Cardiac muscle cell (in vitro differentiated cells and primary cell): ENCODE data around the gene SUOX. TPM values are rescaled to one million over a fixed set of nuclear protein-coding genes. Genes with fewer than 3 reads are reported as not detected.
A peak's percentile ranks its signal among the peaks of the same experiment; 100 is the strongest.
"Not testable (repeated sequence)": the region's sequence is repeated elsewhere in the genome, so short reads cannot be mapped to it uniquely, and the experiment has no call there.

Source experiments
- DNase-seq, 2 donors: peaks; one replicate each; pipeline versions ENCODE4 v3.0.0 to v3.0.0-alpha.2; 2010 to 2017; ENCODE audit warnings: low read depth in 1 of 2, low spot score in 1 of 2
- H3K27ac ChIP-seq: fragments of 200-600 bp; sonication (generic); 2 replicates; pipeline ENCODE4 v1.5.1; 2016
- H3K27me3 ChIP-seq: fragments of 200-600 bp; sonication (generic); 2 replicates; pipeline ENCODE4 v1.6.0; 2016; ENCODE audit warnings: control low read depth
- H3K36me3 ChIP-seq: fragments of 200-600 bp; sonication (generic); 2 replicates; pipeline ENCODE4 v1.5.1; 2016; ENCODE audit warnings: control low read depth
- H3K4me1 ChIP-seq: fragments of 200-600 bp; sonication (generic); 2 replicates; pipeline ENCODE4 v1.8.1; 2017; ENCODE audit warnings: low read depth, mild to moderate bottlenecking, mixed run types
- H3K4me3 ChIP-seq: fragments of 200-600 bp; sonication (generic); 2 replicates; pipeline ENCODE4 v1.5.1; 2016; ENCODE audit warnings: mild to moderate bottlenecking
- H3K9me3 ChIP-seq: fragments of 200-600 bp; sonication (generic); 2 replicates; pipeline ENCODE4 v1.5.1; 2017; ENCODE audit warnings: low read depth, mild to moderate bottlenecking, control low read depth
- CTCF ChIP-seq: IDR thresholded peaks from 2 replicates; pipeline ENCODE4 v1.5.1; 2012; ENCODE audit warnings: low read depth, mild to moderate bottlenecking, low read length
- polyA plus RNA-seq: library from polyadenylated mRNA; unstranded; fragments of >200 nt; fragmentation: Nextera tagmentation; extraction: Ambion mirVana; gene quantifications from 2 replicates; pipeline ENCODE4 v1.2.1, GENCODE V29; 2016
- total RNA-seq: library from RNA; depleted of rRNA; stranded (reverse); fragments of >200 nt; gene quantifications from 2 replicates; pipeline ENCODE4 v1.2.3, GENCODE V29; 2016

Gene SUOX
- total and polyA plus RNA-seq, 2 experiments from 2014 or later: 52.4 to 59.6 TPM

- no peaks in the 10 kb centered on the region for H3K9me3 ChIP-seq
- H3K36me3 ChIP-seq: peaks cover 36% of the 10 kb centered on the region
- peak overlapping the region; percentile 14 for H3K27ac ChIP-seq
- H3K4me3 ChIP-seq: no peak overlapping the region
- H3K4me1 ChIP-seq: no peaks in the 10 kb centered on the region
- no peak for TF ChIP-seq CTCF
- DNase-seq: no peak
- no peaks in the 10 kb centered on the region for H3K27me3 ChIP-seq
These were observed 11.7 kb upstream of the SUOX start for GRCh38 chr12:55985341-55985740.

- H3K4me1 ChIP-seq, H3K27me3 ChIP-seq, H3K4me3 ChIP-seq, H3K9me3 ChIP-seq, DNase-seq: not testable (repeated sequence)
- Histone ChIP-seq H3K36me3 (peaks cover 43% of the 10 kb centered on the region), H3K27ac (peak overlapping the region; percentile 14)
These were observed 11.1 kb upstream of the SUOX start for GRCh38 chr12:55985976-55986375.

- Histone ChIP-seq H3K36me3 (peaks cover 61% of the 10 kb centered on the region), H3K27ac (no peak overlapping the region), H3K4me1 (no peaks in the 10 kb centered on the region), H3K27me3 (no peaks in the 10 kb centered on the region), H3K4me3 (no peak overlapping the region), H3K9me3 (no peaks in the 10 kb centered on the region)
- DNase-seq: no peak
- TF ChIP-seq CTCF: no peak
These were observed 6.0 kb upstream of the SUOX start for GRCh38 chr12:55991110-55991509.

- peaks cover 45% of the 10 kb centered on the region for H3K36me3 ChIP-seq
- TF ChIP-seq CTCF: no peak
- H3K9me3 ChIP-seq: no peaks in the 10 kb centered on the region
- no peaks in the 10 kb centered on the region for H3K27me3 ChIP-seq
- no peak for DNase-seq
- peaks cover 6% of the 10 kb centered on the region for H3K4me1 ChIP-seq
- H3K27ac ChIP-seq: peak overlapping the region; percentile 17
- no peak overlapping the region for H3K4me3 ChIP-seq
These were observed 3.7 kb upstream of the SUOX start for GRCh38 chr12:55993230-55993853.

GRCh38 chr12:55995366-55995765 lies 1.7 kb upstream of the SUOX start:
- Histone ChIP-seq H3K36me3 (peaks cover 35% of the 10 kb centered on the region), H3K27me3 (no peaks in the 10 kb centered on the region)

More at GRCh38 chr12:55995366-55995765, 1.7 kb upstream of the SUOX start:
- H3K27ac ChIP-seq: peak overlapping the region; percentile 43
- H3K4me3 ChIP-seq: no peak overlapping the region
- H3K4me1 ChIP-seq: peaks cover 6% of the 10 kb centered on the region
- no peak for DNase-seq
- H3K9me3 ChIP-seq: no peaks in the 10 kb centered on the region
- no peak for TF ChIP-seq CTCF
